ENCODE data around the gene TLX1. TPM values are rescaled to one million over a fixed set of nuclear protein-coding genes. Genes with fewer than 3 reads are reported as not detected.

Gene TLX1
- total RNA-seq, 1 donor: not detected

DNA sequence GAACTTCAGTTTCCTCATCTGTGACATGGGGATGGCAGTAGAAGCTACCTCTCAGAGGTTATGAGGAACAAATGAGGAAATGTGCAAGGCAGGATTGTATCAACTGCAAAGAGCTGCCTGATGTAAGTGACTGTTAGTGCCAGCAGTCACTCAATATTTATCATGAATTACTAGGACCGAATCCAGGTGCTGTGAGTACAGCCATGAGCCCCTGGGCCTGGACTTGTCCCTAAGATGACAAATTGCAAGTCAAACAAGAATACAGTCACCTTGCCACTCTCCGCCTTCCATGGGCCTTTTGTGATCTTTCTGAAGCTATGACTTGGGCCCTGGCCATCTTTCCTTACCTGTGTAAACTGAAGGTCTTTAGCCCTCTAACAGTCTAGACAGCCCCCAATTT, 27.7 kb upstream of the TLX1 start:
- Histone ChIP-seq H3K36me3 (ENCODE audit: insufficient read depth, low read length) (no peaks in the 10 kb centered on the region), H3K4me1 (ENCODE audit: insufficient read depth, low read length) (no peaks in the 10 kb centered on the region), H3K27ac (ENCODE audit: low read depth, low read length) (no peak overlapping the region), H3K27me3 (ENCODE audit: insufficient read depth, low read length) (peaks cover 67% of the 10 kb centered on the region), H3K4me3 (ENCODE audit: insufficient read depth, low read length) (no peak overlapping the region), H2AFZ (ENCODE audit: low read length) (no peak overlapping the region), H3K79me2 (ENCODE audit: insufficient read depth, low read length) (no peaks in the 10 kb centered on the region), H3K4me2 (ENCODE audit: insufficient read depth, low read length) (no peak overlapping the region), H4K20me1 (ENCODE audit: insufficient read depth, low read length) (no peaks in the 10 kb centered on the region), H3K9me3 (ENCODE audit: low read depth, low read length) (no peaks in the 10 kb centered on the region)
- no peak for TF ChIP-seq CTCF (IDR thresholded peaks at IDR 0.05; ENCODE audit: extremely low read depth, low read depth, low read length)
- DNase-seq (ENCODE audit: insufficient read length, low spot score, missing footprints): no peak

DNA sequence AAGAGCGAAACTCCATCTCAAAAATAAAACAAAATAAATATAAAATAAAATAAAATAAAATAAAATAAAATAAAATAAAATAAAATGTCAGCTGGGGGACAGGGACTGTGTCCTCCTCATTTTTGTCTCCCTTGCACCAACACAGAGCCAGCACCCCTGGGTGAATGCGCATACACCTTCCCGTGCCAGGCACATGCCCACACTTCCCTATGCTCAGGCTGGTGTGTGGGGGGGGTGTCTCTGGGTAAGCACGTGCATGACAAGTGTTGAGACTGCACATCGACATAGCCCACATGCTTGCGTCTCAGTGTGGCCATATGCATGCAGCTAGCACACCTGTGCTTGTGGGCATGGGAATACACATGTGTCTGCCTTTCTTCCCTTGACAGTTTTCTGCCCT, 24.7 kb upstream of the TLX1 start:
- no peak for DNase-seq (ENCODE audit: insufficient read length, low spot score, missing footprints)
- Histone ChIP-seq H3K27me3 (ENCODE audit: insufficient read depth, low read length) (peaks cover 51% of the 10 kb centered on the region), H4K20me1 (ENCODE audit: insufficient read depth, low read length) (no peaks in the 10 kb centered on the region), H3K4me3 (ENCODE audit: insufficient read depth, low read length) (no peak overlapping the region), H3K9me3 (ENCODE audit: low read depth, low read length) (no peaks in the 10 kb centered on the region), H2AFZ (ENCODE audit: low read length) (no peak overlapping the region), H3K79me2 (ENCODE audit: insufficient read depth, low read length) (no peaks in the 10 kb centered on the region), H3K4me2 (ENCODE audit: insufficient read depth, low read length) (no peak overlapping the region), H3K4me1 (ENCODE audit: insufficient read depth, low read length) (no peaks in the 10 kb centered on the region), H3K27ac (ENCODE audit: low read depth, low read length) (no peak overlapping the region), H3K36me3 (ENCODE audit: insufficient read depth, low read length) (no peaks in the 10 kb centered on the region)
- no peak for TF ChIP-seq CTCF (IDR thresholded peaks at IDR 0.05; ENCODE audit: extremely low read depth, low read depth, low read length)

DNA sequence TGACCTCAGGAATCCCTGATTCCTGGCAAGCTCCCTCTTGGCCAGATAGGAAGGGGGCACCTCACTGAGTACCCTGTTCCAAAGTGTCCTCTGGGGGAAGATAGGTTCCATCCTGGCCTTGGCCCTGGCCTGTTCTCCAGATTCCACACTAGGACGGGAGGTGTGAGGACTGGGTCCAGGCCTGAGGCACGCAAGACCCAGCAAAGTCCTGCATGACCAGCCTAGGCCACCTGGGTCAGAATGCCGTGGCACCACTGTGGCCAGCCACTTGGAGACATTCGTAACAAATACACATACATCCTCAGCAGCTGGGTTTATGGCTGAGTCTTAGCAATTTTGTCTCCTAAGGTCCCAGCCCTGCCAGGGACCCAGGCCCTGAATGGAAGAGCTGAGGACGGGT, 23.3 kb upstream of the TLX1 start:
- no peak for TF ChIP-seq CTCF (IDR thresholded peaks at IDR 0.05; ENCODE audit: extremely low read depth, low read depth, low read length)
- Histone ChIP-seq H3K4me3 (ENCODE audit: insufficient read depth, low read length) (no peak overlapping the region), H3K27ac (ENCODE audit: low read depth, low read length) (no peak overlapping the region), H3K79me2 (ENCODE audit: insufficient read depth, low read length) (no peaks in the 10 kb centered on the region), H3K27me3 (ENCODE audit: insufficient read depth, low read length) (peaks cover 45% of the 10 kb centered on the region), H3K4me1 (ENCODE audit: insufficient read depth, low read length) (no peaks in the 10 kb centered on the region), H3K4me2 (ENCODE audit: insufficient read depth, low read length) (no peak overlapping the region), H2AFZ (ENCODE audit: low read length) (no peak overlapping the region), H3K36me3 (ENCODE audit: insufficient read depth, low read length) (no peaks in the 10 kb centered on the region), H3K9me3 (ENCODE audit: low read depth, low read length) (no peaks in the 10 kb centered on the region), H4K20me1 (ENCODE audit: insufficient read depth, low read length) (no peaks in the 10 kb centered on the region)
- no peak for DNase-seq (ENCODE audit: insufficient read length, low spot score, missing footprints)

DNA sequence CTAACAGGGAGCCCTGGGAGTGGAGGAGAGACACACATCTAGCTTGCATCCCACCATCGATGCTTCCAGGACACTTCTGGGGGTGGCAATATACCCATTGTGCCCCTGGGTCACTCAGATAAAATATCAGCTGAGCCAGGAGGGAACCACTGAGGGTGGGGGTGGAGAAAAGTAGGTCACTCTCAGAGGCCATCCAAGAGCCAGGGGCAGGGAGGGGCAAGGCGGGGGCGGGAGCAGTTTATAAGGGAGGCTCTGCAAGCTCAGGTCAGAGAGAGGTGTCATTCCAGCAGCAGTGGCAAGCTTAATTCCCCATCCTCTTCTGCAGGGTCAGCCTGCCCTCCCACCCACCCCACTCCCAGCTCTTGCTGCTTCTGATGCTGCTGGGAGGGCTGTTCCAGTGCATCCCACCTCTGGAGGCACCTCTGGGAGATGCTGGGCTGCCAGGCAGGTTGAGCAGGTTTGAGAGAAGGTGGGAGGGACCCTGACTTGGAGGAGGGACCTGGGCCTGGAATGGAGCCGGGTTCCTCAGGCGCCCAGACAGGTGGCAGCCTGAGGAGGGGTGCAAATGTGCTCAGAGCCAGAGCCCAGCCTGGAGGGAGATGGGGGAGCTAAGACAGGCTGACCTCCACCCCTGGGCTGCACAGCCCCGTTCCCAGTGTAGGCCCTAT, 20.1 kb upstream of the TLX1 start:
- H3K4me2 ChIP-seq (ENCODE audit: insufficient read depth, low read length): no peak overlapping the region
- H2AFZ ChIP-seq (ENCODE audit: low read length): no peak overlapping the region
- H3K27ac ChIP-seq (ENCODE audit: low read depth, low read length): no peak overlapping the region
- peaks cover 43% of the 10 kb centered on the region for H3K27me3 ChIP-seq (ENCODE audit: insufficient read depth, low read length)
- no peaks in the 10 kb centered on the region for H3K79me2 ChIP-seq (ENCODE audit: insufficient read depth, low read length)
- no peaks in the 10 kb centered on the region for H3K9me3 ChIP-seq (ENCODE audit: low read depth, low read length)
- no peaks in the 10 kb centered on the region for H3K4me1 ChIP-seq (ENCODE audit: insufficient read depth, low read length)
- no peaks in the 10 kb centered on the region for H4K20me1 ChIP-seq (ENCODE audit: insufficient read depth, low read length)
- H3K36me3 ChIP-seq (ENCODE audit: insufficient read depth, low read length): no peaks in the 10 kb centered on the region
- H3K4me3 ChIP-seq (ENCODE audit: insufficient read depth, low read length): no peak overlapping the region
- DNase-seq (ENCODE audit: insufficient read length, low spot score, missing footprints): no peak
- no peak for TF ChIP-seq CTCF (IDR thresholded peaks at IDR 0.05; ENCODE audit: extremely low read depth, low read depth, low read length)
